ENCODE measurements around the gene RCSD1. TPM values are rescaled to one million over a fixed set of nuclear protein-coding genes. Genes with fewer than 3 reads are reported as not detected.

Gene RCSD1
- total RNA-seq, 1 experiment from 2014 or later: 0.50 TPM

DNA sequence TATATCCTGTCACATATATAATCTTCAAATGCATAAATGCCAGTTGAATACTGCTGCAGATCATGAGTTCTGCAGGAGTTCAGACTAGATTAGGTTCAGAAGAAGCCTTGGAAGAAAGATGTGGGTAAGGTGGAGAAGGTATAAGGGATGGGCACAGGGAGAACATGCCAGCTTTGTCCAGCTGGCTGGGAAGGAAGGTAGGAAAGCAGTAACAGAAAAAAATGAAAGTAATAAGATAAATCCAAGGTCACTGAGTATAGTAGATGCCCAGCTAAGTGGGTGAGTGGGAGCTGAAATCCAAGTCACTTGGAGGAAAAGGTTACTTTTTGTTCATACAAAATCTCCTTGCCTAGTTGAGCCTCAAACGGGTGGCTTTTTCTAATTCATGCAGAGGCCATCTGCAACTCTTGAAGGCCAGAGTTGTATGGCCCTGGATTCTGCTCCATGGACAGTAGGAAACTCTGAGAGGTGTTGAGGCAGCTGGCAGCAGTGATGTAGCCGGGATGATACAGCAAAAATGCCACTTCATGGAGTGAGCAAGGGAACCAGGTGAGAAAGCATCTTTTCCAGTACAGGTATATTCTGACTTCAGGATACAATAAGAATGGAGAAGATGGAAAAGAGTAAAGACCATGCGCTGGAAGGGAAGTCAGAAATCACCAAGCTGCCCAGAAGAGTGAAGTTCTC, 3.4 kb downstream of the RCSD1 start:
- H3K4me3 Mint-ChIP-seq: no peak overlapping the region
- H3K27me3 Mint-ChIP-seq (ENCODE audit: low read depth): peaks cover 82% of the 10 kb centered on the region
- H3K36me3 Mint-ChIP-seq: no peaks in the 10 kb centered on the region
- ATAC-seq (no peak), DNase-seq (ENCODE audit: low spot score) (no peak)
- POLR2A ChIA-PET: no interaction called here
- TF ChIP-seq PRDM15 (CRISPR knock-in tag; IDR thresholded peaks at IDR 0.05): no peak
- no peak for TF ChIP-seq USF2 (CRISPR knock-in tag; IDR thresholded peaks at IDR 0.05)
- TF ChIP-seq, protein P1, sequence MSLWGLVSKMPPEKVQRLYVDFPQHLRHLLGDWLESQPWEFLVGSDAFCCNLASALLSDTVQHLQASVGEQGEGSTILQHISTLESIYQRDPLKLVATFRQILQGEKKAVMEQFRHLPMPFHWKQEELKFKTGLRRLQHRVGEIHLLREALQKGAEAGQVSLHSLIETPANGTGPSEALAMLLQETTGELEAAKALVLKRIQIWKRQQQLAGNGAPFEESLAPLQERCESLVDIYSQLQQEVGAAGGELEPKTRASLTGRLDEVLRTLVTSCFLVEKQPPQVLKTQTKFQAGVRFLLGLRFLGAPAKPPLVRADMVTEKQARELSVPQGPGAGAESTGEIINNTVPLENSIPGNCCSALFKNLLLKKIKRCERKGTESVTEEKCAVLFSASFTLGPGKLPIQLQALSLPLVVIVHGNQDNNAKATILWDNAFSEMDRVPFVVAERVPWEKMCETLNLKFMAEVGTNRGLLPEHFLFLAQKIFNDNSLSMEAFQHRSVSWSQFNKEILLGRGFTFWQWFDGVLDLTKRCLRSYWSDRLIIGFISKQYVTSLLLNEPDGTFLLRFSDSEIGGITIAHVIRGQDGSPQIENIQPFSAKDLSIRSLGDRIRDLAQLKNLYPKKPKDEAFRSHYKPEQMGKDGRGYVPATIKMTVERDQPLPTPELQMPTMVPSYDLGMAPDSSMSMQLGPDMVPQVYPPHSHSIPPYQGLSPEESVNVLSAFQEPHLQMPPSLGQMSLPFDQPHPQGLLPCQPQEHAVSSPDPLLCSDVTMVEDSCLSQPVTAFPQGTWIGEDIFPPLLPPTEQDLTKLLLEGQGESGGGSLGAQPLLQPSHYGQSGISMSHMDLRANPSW (CRISPR knock-in tag; conservative IDR thresholded peaks at IDR 0.05; ENCODE audit: low read depth): no peak
- TF ChIP-seq IRF2 (CRISPR knock-in tag; IDR thresholded peaks at IDR 0.05; ENCODE audit: borderline replicate concordance, low read depth): no peak
- TF ChIP-seq E2F4 (CRISPR knock-in tag; IDR thresholded peaks at IDR 0.05; ENCODE audit: borderline replicate concordance, low read depth): no peak
- no peak for TF ChIP-seq EMX1 (CRISPR knock-in tag; IDR thresholded peaks at IDR 0.05)
- TF ChIP-seq KAT7 (CRISPR knock-in tag; IDR thresholded peaks at IDR 0.05; ENCODE audit: borderline replicate concordance): no peak
- TF ChIP-seq, protein P2, sequence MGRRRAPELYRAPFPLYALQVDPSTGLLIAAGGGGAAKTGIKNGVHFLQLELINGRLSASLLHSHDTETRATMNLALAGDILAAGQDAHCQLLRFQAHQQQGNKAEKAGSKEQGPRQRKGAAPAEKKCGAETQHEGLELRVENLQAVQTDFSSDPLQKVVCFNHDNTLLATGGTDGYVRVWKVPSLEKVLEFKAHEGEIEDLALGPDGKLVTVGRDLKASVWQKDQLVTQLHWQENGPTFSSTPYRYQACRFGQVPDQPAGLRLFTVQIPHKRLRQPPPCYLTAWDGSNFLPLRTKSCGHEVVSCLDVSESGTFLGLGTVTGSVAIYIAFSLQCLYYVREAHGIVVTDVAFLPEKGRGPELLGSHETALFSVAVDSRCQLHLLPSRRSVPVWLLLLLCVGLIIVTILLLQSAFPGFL (CRISPR knock-in tag; IDR thresholded peaks at IDR 0.05; ENCODE audit: borderline replicate concordance): no peak
- no peak overlapping the region for H3K27ac Mint-ChIP-seq
- peaks cover 45% of the 10 kb centered on the region for H3K4me1 Mint-ChIP-seq
- CTCF ChIA-PET: interaction anchor here (0.8 kb wide), 1 partner anchor 54 kb away, joined by 3 read pairs; no protein-coding TSS in a partner anchor
- no peaks in the 10 kb centered on the region for H3K9me3 Mint-ChIP-seq

- H3K27me3 Mint-ChIP-seq (ENCODE audit: low read depth): peaks cover 71% of the 10 kb centered on the region
- CTCF ChIA-PET: no interaction called here
- no peak for TF ChIP-seq TCF7 (CRISPR knock-in tag; IDR thresholded peaks at IDR 0.05; ENCODE audit: low read depth)
- no peak for TF ChIP-seq ZBTB21 (CRISPR knock-in tag; IDR thresholded peaks at IDR 0.05; ENCODE audit: borderline replicate concordance)
- TF ChIP-seq NFATC4 (CRISPR knock-in tag; IDR thresholded peaks at IDR 0.05): no peak
- no peak for TF ChIP-seq GRHL2 (CRISPR knock-in tag; IDR thresholded peaks at IDR 0.05; ENCODE audit: insufficient replicate concordance, severe bottlenecking)
- TF ChIP-seq, protein P3, sequence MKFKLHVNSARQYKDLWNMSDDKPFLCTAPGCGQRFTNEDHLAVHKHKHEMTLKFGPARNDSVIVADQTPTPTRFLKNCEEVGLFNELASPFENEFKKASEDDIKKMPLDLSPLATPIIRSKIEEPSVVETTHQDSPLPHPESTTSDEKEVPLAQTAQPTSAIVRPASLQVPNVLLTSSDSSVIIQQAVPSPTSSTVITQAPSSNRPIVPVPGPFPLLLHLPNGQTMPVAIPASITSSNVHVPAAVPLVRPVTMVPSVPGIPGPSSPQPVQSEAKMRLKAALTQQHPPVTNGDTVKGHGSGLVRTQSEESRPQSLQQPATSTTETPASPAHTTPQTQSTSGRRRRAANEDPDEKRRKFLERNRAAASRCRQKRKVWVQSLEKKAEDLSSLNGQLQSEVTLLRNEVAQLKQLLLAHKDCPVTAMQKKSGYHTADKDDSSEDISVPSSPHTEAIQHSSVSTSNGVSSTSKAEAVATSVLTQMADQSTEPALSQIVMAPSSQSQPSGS (CRISPR knock-in tag; IDR thresholded peaks at IDR 0.05; ENCODE audit: borderline replicate concordance, low read depth): no peak
- no peak for TF ChIP-seq GABPB1 (CRISPR knock-in tag; IDR thresholded peaks at IDR 0.05)
- no peak for TF ChIP-seq JUN (CRISPR knock-in tag; IDR thresholded peaks at IDR 0.05)
- no peak for TF ChIP-seq ARID4B (CRISPR knock-in tag; IDR thresholded peaks at IDR 0.05; ENCODE audit: borderline replicate concordance)
- TF ChIP-seq SMAD3 (CRISPR knock-in tag; IDR thresholded peaks at IDR 0.05; ENCODE audit: borderline replicate concordance): no peak
These were observed 4.4 kb downstream of the RCSD1 start for GRCh38 chr1:167634435-167634834.

More at GRCh38 chr1:167634435-167634834, 4.4 kb downstream of the RCSD1 start:
- H3K36me3 Mint-ChIP-seq: no peaks in the 10 kb centered on the region
- POLR2A ChIA-PET: no interaction called here
- DNase-seq (ENCODE audit: low spot score): no peak
- no peak for ATAC-seq
- H3K4me1 Mint-ChIP-seq: peaks cover 42% of the 10 kb centered on the region
- no peaks in the 10 kb centered on the region for H3K9me3 Mint-ChIP-seq
- H3K4me3 Mint-ChIP-seq: no peak overlapping the region
- H3K27ac Mint-ChIP-seq: no peak overlapping the region

Measured in WTC11 (cell line).